GM12892 (cell line): ENCODE measurements around the gene FTO.

Experiments
- POLR2A ChIP-seq: IDR thresholded peaks from 2 replicates; pipeline ENCODE4 v1.6.1; 2011; ENCODE audit warnings: low read depth, low read length, control low read depth
- TAF1 ChIP-seq: IDR thresholded peaks from 2 replicates; pipeline ENCODE4 v1.6.1; 2011; ENCODE audit warnings: low read depth, mild to moderate bottlenecking, control low read depth, low read length, borderline replicate concordance

- no peak for TF ChIP-seq TAF1
- TF ChIP-seq POLR2A = no peak
These were observed 287.9 kb downstream of the FTO start for GRCh38 chr16:53991754-53992378.
